LNCAP (cell line): ENCODE measurements around the gene GASK1B.

Experiments
- CTCF ChIP-seq: fragments of 450-650 bp; IDR thresholded peaks from 2 replicates; pipeline ENCODE4 v1.5.1; 2017; ENCODE audit warnings: mild to moderate bottlenecking

Gene GASK1B

GRCh38 chr4:158208963-158209640 is 36.3 kb upstream of the GASK1B start:
- TF ChIP-seq CTCF, result no peak

- TF ChIP-seq CTCF, result no peak
Observed at GRCh38 chr4:158203929-158204328, 31.1 kb upstream of the GASK1B start.

- TF ChIP-seq CTCF, result no peak
Observed at GRCh38 chr4:158203436-158203835, 30.6 kb upstream of the GASK1B start.

- TF ChIP-seq CTCF, result no peak
Observed at GRCh38 chr4:158202481-158202880, 29.7 kb upstream of the GASK1B start.

GRCh38 chr4:158201876-158202275 is 29.1 kb upstream of the GASK1B start:
- TF ChIP-seq CTCF, result no peak

GRCh38 chr4:158201322-158201721 is 28.5 kb upstream of the GASK1B start:
- TF ChIP-seq CTCF, result no peak

- TF ChIP-seq CTCF, result no peak
Observed at GRCh38 chr4:158200214-158200613, 27.4 kb upstream of the GASK1B start.
